H1 (cell line): ENCODE measurements around the gene ZSCAN20. TPM values are rescaled to one million over a fixed set of nuclear protein-coding genes. Genes with fewer than 3 reads are reported as not detected.

ENCODE experiments used
- EP300 ChIP-seq, 2 experiments: IDR thresholded peaks; 1 replicate in 1 of 2; 2 replicates in 1 of 2; pipeline ENCODE4 v1.6.1; 2011 to 2012; ENCODE audit warnings: low read depth in 2 of 2, low read length in 2 of 2, mild to moderate bottlenecking in 2 of 2, borderline replicate concordance in 1 of 2, inconsistent platforms in 1 of 2, moderate library complexity in 1 of 2
- EZH2 ChIP-seq: fragments of 200-600 bp; sonication (generic); IDR thresholded peaks from 2 replicates; pipeline ENCODE4 v1.7.1; 2012; ENCODE audit warnings: low read depth, mild to moderate bottlenecking, moderate library complexity, low read length, inconsistent platforms; ENCODE audit not compliant: severe bottlenecking
- RAD21 ChIP-seq, 2 experiments: IDR thresholded peaks in 1 of 2; conservative IDR thresholded peaks in 1 of 2; 2 replicates each; pipeline ENCODE4 v1.6.1; 2011; ENCODE audit warnings: low read depth in 2 of 2, low read length in 2 of 2, improper control_type of control experiment in 1 of 2, inconsistent platforms in 1 of 2, mild to moderate bottlenecking in 1 of 2, moderate library complexity in 1 of 2
- SIRT6 ChIP-seq: IDR thresholded peaks from one replicate; pipeline ENCODE4 v1.7.1; 2012; ENCODE audit warnings: low read length, inconsistent platforms
- SP4 ChIP-seq: IDR thresholded peaks from 2 replicates; pipeline ENCODE4 v1.6.1; 2012; ENCODE audit warnings: low read length, inconsistent platforms
- polyA plus RNA-seq, 7 experiments: library from polyadenylated mRNA; depleted of rRNA in 3 of 7; stranded (reverse) in 5 of 7; unstranded in 2 of 7; fragments of >200 nt in 5 of 7; fragments of 200-250 nt in 2 of 7; gene quantifications; 1 replicate in 5 of 7; 2 replicates in 1 of 7; 4 replicates in 1 of 7; pipeline versions ENCODE4 v1.2.1 to v1.2.3, GENCODE V29; 2011 to 2013; ENCODE audit warnings: missing spikeins in 2 of 7, mixed read lengths in 2 of 7
- total RNA-seq: library from RNA; stranded (reverse); fragmentation: NEBNext Ultra II Directional; extraction: Animal tissue kit (Norgen Biotek cat#: 25700); gene quantifications from 2 replicates; pipeline ENCODE4 v1.2.1, GENCODE V29; 2021
- TF ChIP-seq, protein P1 (sequence below): fragments of 300-600 bp; sonication (generic); IDR thresholded peaks from 2 replicates; pipeline ENCODE4 v1.7.1; 2012; ENCODE audit warnings: low read length, moderate library complexity, mild to moderate bottlenecking, inconsistent platforms; ENCODE audit not compliant: insufficient replicate concordance
- TF ChIP-seq, protein P2 (sequence below): IDR thresholded peaks from 2 replicates; pipeline ENCODE4 v1.6.1; 2012; ENCODE audit warnings: low read length, inconsistent platforms

ZSCAN20 gene
- total and polyA plus RNA-seq, 2 of the 8 experiments (the other 6 are each of a cell fraction or from before 2014, with no cell fraction given), result 0.70 to 3.4 TPM

DNA sequence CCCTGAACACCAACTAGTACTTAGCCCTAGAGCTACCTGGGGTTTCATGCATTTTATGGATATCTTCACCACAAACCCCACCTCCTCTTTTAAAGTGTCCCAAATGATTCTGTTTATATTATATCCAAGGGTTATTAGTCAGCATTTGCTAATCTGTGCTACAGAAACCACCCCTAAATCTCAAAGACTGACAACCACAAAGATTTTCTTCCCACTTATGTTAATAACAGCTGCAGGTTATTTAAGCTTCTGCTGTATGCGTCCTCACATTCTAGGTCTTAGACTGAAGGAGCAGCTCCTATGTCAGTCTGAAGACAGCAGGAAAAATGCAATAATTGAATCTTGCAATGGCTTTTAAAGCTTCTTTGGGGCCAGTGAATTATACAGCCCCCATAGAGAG lies 30.3 kb upstream of the ZSCAN20 start (continued):
- TF ChIP-seq, protein P1, sequence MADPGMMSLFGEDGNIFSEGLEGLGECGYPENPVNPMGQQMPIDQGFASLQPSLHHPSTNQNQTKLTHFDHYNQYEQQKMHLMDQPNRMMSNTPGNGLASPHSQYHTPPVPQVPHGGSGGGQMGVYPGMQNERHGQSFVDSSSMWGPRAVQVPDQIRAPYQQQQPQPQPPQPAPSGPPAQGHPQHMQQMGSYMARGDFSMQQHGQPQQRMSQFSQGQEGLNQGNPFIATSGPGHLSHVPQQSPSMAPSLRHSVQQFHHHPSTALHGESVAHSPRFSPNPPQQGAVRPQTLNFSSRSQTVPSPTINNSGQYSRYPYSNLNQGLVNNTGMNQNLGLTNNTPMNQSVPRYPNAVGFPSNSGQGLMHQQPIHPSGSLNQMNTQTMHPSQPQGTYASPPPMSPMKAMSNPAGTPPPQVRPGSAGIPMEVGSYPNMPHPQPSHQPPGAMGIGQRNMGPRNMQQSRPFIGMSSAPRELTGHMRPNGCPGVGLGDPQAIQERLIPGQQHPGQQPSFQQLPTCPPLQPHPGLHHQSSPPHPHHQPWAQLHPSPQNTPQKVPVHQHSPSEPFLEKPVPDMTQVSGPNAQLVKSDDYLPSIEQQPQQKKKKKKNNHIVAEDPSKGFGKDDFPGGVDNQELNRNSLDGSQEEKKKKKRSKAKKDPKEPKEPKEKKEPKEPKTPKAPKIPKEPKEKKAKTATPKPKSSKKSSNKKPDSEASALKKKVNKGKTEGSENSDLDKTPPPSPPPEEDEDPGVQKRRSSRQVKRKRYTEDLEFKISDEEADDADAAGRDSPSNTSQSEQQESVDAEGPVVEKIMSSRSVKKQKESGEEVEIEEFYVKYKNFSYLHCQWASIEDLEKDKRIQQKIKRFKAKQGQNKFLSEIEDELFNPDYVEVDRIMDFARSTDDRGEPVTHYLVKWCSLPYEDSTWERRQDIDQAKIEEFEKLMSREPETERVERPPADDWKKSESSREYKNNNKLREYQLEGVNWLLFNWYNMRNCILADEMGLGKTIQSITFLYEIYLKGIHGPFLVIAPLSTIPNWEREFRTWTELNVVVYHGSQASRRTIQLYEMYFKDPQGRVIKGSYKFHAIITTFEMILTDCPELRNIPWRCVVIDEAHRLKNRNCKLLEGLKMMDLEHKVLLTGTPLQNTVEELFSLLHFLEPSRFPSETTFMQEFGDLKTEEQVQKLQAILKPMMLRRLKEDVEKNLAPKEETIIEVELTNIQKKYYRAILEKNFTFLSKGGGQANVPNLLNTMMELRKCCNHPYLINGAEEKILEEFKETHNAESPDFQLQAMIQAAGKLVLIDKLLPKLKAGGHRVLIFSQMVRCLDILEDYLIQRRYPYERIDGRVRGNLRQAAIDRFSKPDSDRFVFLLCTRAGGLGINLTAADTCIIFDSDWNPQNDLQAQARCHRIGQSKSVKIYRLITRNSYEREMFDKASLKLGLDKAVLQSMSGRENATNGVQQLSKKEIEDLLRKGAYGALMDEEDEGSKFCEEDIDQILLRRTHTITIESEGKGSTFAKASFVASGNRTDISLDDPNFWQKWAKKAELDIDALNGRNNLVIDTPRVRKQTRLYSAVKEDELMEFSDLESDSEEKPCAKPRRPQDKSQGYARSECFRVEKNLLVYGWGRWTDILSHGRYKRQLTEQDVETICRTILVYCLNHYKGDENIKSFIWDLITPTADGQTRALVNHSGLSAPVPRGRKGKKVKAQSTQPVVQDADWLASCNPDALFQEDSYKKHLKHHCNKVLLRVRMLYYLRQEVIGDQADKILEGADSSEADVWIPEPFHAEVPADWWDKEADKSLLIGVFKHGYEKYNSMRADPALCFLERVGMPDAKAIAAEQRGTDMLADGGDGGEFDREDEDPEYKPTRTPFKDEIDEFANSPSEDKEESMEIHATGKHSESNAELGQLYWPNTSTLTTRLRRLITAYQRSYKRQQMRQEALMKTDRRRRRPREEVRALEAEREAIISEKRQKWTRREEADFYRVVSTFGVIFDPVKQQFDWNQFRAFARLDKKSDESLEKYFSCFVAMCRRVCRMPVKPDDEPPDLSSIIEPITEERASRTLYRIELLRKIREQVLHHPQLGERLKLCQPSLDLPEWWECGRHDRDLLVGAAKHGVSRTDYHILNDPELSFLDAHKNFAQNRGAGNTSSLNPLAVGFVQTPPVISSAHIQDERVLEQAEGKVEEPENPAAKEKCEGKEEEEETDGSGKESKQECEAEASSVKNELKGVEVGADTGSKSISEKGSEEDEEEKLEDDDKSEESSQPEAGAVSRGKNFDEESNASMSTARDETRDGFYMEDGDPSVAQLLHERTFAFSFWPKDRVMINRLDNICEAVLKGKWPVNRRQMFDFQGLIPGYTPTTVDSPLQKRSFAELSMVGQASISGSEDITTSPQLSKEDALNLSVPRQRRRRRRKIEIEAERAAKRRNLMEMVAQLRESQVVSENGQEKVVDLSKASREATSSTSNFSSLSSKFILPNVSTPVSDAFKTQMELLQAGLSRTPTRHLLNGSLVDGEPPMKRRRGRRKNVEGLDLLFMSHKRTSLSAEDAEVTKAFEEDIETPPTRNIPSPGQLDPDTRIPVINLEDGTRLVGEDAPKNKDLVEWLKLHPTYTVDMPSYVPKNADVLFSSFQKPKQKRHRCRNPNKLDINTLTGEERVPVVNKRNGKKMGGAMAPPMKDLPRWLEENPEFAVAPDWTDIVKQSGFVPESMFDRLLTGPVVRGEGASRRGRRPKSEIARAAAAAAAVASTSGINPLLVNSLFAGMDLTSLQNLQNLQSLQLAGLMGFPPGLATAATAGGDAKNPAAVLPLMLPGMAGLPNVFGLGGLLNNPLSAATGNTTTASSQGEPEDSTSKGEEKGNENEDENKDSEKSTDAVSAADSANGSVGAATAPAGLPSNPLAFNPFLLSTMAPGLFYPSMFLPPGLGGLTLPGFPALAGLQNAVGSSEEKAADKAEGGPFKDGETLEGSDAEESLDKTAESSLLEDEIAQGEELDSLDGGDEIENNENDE, result no peak
- TF ChIP-seq RAD21 (IDR thresholded peaks at IDR 0.05 in 1 of 2, conservative IDR thresholded peaks at IDR 0.05 in 1 of 2; ENCODE audit: low read depth in 2 of 2, low read length in 2 of 2) (no peak), EZH2 (no peak), SIRT6 (no peak), EP300 (IDR thresholded peaks at IDR 0.05; ENCODE audit: borderline replicate concordance in 1 of 2, low read depth in 2 of 2, low read length in 2 of 2) (no peak), SP4 (no peak)
- TF ChIP-seq, protein P2, sequence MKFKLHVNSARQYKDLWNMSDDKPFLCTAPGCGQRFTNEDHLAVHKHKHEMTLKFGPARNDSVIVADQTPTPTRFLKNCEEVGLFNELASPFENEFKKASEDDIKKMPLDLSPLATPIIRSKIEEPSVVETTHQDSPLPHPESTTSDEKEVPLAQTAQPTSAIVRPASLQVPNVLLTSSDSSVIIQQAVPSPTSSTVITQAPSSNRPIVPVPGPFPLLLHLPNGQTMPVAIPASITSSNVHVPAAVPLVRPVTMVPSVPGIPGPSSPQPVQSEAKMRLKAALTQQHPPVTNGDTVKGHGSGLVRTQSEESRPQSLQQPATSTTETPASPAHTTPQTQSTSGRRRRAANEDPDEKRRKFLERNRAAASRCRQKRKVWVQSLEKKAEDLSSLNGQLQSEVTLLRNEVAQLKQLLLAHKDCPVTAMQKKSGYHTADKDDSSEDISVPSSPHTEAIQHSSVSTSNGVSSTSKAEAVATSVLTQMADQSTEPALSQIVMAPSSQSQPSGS, result no peak
